Measurements from ENCODE around the gene GIGYF1. TPM values are rescaled to one million over a fixed set of nuclear protein-coding genes. Genes with fewer than 3 reads are reported as not detected.
"Not testable (repeated sequence)": the region's sequence is repeated elsewhere in the genome, so short reads cannot be mapped to it uniquely, and the experiment has no call there.

GIGYF1 gene
- total and polyA plus RNA-seq, 2 of the 8 experiments (the other 6 are each of a cell fraction or from before 2014, with no cell fraction given): 24.1 to 99.3 TPM

GRCh38 chr7:100669106-100669505 lies 24.9 kb downstream of the GIGYF1 start:
- H4K5ac ChIP-seq (ENCODE audit: insufficient read length, low read depth, low read length); FAIRE-seq; POLR2A ChIA-PET (ENCODE audit: partially characterized antibody); H3K14ac ChIP-seq (ENCODE audit: insufficient read length); H3K23ac ChIP-seq (ENCODE audit: insufficient read length); H3K36me3 ChIP-seq (ENCODE audit: control insufficient read depth in 2 of 4, insufficient read depth in 4 of 4, low read length in 3 of 4); H3K4me1 ChIP-seq (replicated peaks in 1 of 4; ENCODE audit: control insufficient read depth in 3 of 4, insufficient read depth in 4 of 4, low read length in 3 of 4); H4K20me1 ChIP-seq (replicated peaks in 1 of 2; ENCODE audit: control insufficient read depth in 1 of 2, insufficient read depth in 2 of 2, low read length in 2 of 2); H3K79me1 ChIP-seq (ENCODE audit: low read depth, low read length); H2AFZ ChIP-seq (ENCODE audit: low read length); H3K4ac ChIP-seq (replicated peaks; ENCODE audit: insufficient read length, low read depth, low read length); H3K4me2 ChIP-seq (ENCODE audit: insufficient read depth in 1 of 2, low read depth in 2 of 2, low read length in 2 of 2); H3K27me3 ChIP-seq (replicated peaks in 1 of 4; ENCODE audit: control insufficient read depth in 3 of 4, extremely low read depth in 1 of 4, insufficient read depth in 3 of 4, low read length in 3 of 4); H3K56ac ChIP-seq (replicated peaks; ENCODE audit: insufficient read length, low read depth, low read length); H3K18ac ChIP-seq (ENCODE audit: extremely low read depth, low read length); H2BK20ac ChIP-seq (ENCODE audit: low read length); H2AK5ac ChIP-seq (ENCODE audit: low read depth, low read length); H2BK15ac ChIP-seq (ENCODE audit: low read length); H3K23me2 ChIP-seq (ENCODE audit: low read depth, low read length); H2BK5ac ChIP-seq (ENCODE audit: low read depth, low read length); H2BK12ac ChIP-seq (ENCODE audit: low read depth, low read length); H3K27ac ChIP-seq (ENCODE audit: low read depth, low read length); H2BK120ac ChIP-seq (replicated peaks; ENCODE audit: low read depth, low read length); H4K8ac ChIP-seq (ENCODE audit: extremely low read depth, insufficient read depth, low read length); H3K9ac ChIP-seq (replicated peaks in 1 of 4; ENCODE audit: extremely low read depth in 1 of 4, low read depth in 3 of 4, low read length in 3 of 4); H3K9me3 ChIP-seq (ENCODE audit: insufficient read depth in 2 of 2, low read depth in 1 of 2, low read length in 1 of 2); H3K4me3 ChIP-seq (ENCODE audit: extremely low read depth in 1 of 4, insufficient read depth in 2 of 4, low read depth in 3 of 4, low read length in 4 of 4); H4K91ac ChIP-seq (replicated peaks; ENCODE audit: insufficient read length, low read length); H3K79me2 ChIP-seq (ENCODE audit: control insufficient read depth in 1 of 2, insufficient read depth in 2 of 2, low read length in 2 of 2); DNase-seq (ENCODE audit: low read depth in 1 of 2, low spot score in 2 of 2): not testable (repeated sequence)
- CTCF ChIA-PET (ENCODE audit: partially characterized antibody): interaction anchor here (0.6 to 6.2 kb wide), 8 partner anchors 10 to 54 kb away, joined by 3 to 28 read pairs (median 3); no protein-coding TSS in a partner anchor
- 95% methylated on average over 12 of the region's 12 CpGs; no CpG with 5 or more reads in 1 of the 2 experiments for WGBS, 2 experiments (ENCODE audit: extremely low coverage in 1 of 2, insufficient coverage in 1 of 2, insufficient read length in 1 of 2, insufficient replicate concordance in 2 of 2, low coverage in 1 of 2, low lambda C conversion rate in 2 of 2, missing lambda C conversion rate in 1 of 2)

All from H1 (cell line).